ENCODE results near the gene ADAM12.

The ADAM12 gene

DNA sequence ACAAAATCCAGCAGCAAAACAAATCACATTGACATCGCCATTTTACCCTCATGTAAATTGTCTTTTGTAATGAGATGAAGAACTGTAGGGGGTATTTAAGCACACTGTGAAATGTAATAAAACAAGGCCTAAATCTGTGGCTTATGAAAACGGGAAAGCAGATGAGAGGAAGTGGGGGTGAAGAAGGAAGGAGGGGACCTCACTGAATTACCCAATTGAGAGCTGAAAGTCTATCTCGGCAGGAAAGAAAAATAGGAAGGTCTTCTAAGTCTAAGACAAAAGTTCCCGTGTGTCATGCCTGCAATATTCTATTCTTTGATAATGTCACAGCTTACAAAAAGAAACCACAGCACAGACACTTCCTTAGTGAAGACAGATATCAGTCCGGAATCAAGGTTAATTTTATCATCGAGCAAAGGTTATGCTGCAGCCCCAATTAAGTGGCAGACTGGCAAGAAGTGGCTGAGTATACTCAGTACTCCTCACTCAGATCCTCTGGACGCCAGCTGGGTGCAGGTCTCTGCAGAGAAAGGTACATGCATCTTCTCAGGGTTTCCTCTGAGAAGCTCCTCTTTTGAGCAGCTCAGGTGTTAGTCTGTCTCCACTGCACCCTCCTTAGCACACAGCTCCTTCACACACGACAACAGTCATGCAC is 252.2 kb downstream of the ADAM12 start:
- Histone ChIP-seq H3K79me2 (ENCODE audit: insufficient read depth, low read length) (no peaks in the 10 kb centered on the region), H3K4me2 (ENCODE audit: insufficient read depth, low read length) (no peak overlapping the region), H3K27ac (ENCODE audit: low read length) (no peak overlapping the region), H3K9ac (ENCODE audit: low read depth, low read length) (no peak overlapping the region), H4K20me1 (ENCODE audit: insufficient read depth, low read length) (no peaks in the 10 kb centered on the region), H3K4me1 (ENCODE audit: insufficient read depth, low read length) (peaks cover 4% of the 10 kb centered on the region; the same call in 1 of the 2 replicates), H3K27me3 (ENCODE audit: insufficient read depth, low read length, poor library complexity) (no peaks in the 10 kb centered on the region), H2AFZ (ENCODE audit: low read depth, low read length) (no peak overlapping the region; the same call in 1 of the 2 replicates), H3K9me3 (ENCODE audit: insufficient read depth, low read length, severe bottlenecking) (no peaks in the 10 kb centered on the region), H3K36me3 (ENCODE audit: insufficient read depth, low read length) (no peaks in the 10 kb centered on the region), H3K4me3 (ENCODE audit: low read depth in 1 of 2, low read length in 2 of 2) (no peak overlapping the region)
- ATAC-seq (ENCODE audit: insufficient read depth, low read depth) (no peak), DNase-seq (no peak)
- TF ChIP-seq, protein P1, sequence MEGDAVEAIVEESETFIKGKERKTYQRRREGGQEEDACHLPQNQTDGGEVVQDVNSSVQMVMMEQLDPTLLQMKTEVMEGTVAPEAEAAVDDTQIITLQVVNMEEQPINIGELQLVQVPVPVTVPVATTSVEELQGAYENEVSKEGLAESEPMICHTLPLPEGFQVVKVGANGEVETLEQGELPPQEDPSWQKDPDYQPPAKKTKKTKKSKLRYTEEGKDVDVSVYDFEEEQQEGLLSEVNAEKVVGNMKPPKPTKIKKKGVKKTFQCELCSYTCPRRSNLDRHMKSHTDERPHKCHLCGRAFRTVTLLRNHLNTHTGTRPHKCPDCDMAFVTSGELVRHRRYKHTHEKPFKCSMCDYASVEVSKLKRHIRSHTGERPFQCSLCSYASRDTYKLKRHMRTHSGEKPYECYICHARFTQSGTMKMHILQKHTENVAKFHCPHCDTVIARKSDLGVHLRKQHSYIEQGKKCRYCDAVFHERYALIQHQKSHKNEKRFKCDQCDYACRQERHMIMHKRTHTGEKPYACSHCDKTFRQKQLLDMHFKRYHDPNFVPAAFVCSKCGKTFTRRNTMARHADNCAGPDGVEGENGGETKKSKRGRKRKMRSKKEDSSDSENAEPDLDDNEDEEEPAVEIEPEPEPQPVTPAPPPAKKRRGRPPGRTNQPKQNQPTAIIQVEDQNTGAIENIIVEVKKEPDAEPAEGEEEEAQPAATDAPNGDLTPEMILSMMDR (IDR thresholded peaks at IDR 0.05; ENCODE audit: borderline replicate concordance, extremely low read depth, low read length, poor library complexity, severe bottlenecking) = no peak
- no peak for TF ChIP-seq EZH2 (IDR thresholded peaks at IDR 0.05; ENCODE audit: borderline replicate concordance, low read depth, low read length, severe bottlenecking)

DNA sequence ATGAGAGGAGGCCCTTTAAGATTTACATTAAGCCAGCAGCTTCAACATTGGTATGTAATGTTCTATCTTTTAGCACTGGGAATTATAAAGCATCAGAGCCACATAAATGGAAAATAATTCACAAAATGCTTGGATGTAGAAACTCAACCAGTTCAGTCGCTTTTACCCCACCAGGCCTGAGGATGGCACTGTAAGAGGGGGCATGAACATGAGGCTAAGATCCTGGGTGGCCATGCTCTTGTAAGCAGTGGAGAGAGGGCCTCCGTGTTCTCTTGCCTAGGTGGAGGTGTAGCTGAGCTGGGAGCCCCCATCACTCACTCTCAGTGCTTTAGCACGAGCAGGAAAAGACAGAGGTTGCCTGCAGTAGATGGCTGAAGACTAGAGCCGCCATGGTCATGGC is 253.1 kb downstream of the ADAM12 start:
- Histone ChIP-seq H3K9me3 (ENCODE audit: insufficient read depth, low read length, severe bottlenecking) (no peaks in the 10 kb centered on the region), H4K20me1 (ENCODE audit: insufficient read depth, low read length) (no peaks in the 10 kb centered on the region), H3K4me2 (ENCODE audit: insufficient read depth, low read length) (no peak overlapping the region), H3K4me3 (ENCODE audit: low read depth in 1 of 2, low read length in 2 of 2) (no peak overlapping the region), H3K27me3 (ENCODE audit: insufficient read depth, low read length, poor library complexity) (no peaks in the 10 kb centered on the region), H2AFZ (ENCODE audit: low read depth, low read length) (no peak overlapping the region), H3K4me1 (ENCODE audit: insufficient read depth, low read length) (peaks cover 4% of the 10 kb centered on the region; the same call in 1 of the 2 replicates), H3K79me2 (ENCODE audit: insufficient read depth, low read length) (no peaks in the 10 kb centered on the region), H3K9ac (ENCODE audit: low read depth, low read length) (no peak overlapping the region), H3K27ac (ENCODE audit: low read length) (no peak overlapping the region), H3K36me3 (ENCODE audit: insufficient read depth, low read length) (no peaks in the 10 kb centered on the region)
- TF ChIP-seq, protein P1 (IDR thresholded peaks at IDR 0.05; ENCODE audit: borderline replicate concordance, extremely low read depth, low read length, poor library complexity, severe bottlenecking) = no peak
- no peak for TF ChIP-seq EZH2 (IDR thresholded peaks at IDR 0.05; ENCODE audit: borderline replicate concordance, low read depth, low read length, severe bottlenecking)
- ATAC-seq (ENCODE audit: insufficient read depth, low read depth) (no peak), DNase-seq (no peak)

DNA sequence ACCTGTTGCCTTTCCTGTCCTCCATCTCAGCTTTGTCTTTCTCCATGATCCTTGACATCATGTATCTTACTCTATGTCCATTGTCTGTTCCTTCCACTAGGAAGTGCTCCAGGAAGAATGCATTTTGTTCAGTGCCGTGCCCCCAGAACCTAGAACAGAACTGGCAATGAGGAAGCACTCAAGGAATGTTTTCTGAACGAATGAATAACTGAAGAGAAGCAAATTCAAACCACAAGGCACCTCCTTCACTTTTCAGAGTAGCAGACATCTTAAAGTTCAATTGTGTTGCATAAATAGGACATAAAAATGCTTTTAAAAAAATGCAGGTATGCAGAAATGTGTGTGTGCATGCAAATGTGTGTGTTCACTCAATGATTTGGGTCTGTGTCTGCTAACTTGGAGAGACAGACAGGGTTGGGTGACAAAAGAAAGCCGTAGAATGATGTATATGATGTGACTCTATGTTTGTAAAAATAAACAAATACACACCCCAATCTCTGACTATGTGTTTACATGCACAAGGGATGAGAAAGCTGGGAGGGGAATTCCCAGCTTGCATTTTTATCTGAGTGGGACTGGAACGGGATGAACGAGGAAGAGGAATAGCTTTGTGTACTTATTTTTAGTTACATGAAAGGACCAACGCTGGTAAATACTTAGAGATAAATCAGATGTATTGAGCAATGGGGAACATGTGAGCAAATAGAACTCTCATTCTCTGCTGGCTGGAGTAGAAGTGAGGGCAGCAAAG is 254.2 kb downstream of the ADAM12 start:
- DNase-seq = no peak
- H2AFZ ChIP-seq (ENCODE audit: low read depth, low read length) = no peak overlapping the region

More for the DNA sequence above, 254.2 kb downstream of the ADAM12 start:
- no peak overlapping the region for H3K27ac ChIP-seq (ENCODE audit: low read length)
- H3K36me3 ChIP-seq (ENCODE audit: insufficient read depth, low read length) = no peaks in the 10 kb centered on the region
- H3K9ac ChIP-seq (ENCODE audit: low read depth, low read length) = no peak overlapping the region
- no peaks in the 10 kb centered on the region for H4K20me1 ChIP-seq (ENCODE audit: insufficient read depth, low read length)
- no peaks in the 10 kb centered on the region for H3K79me2 ChIP-seq (ENCODE audit: insufficient read depth, low read length)
- peaks cover 4% of the 10 kb centered on the region; the same call in 1 of the 2 replicates for H3K4me1 ChIP-seq (ENCODE audit: insufficient read depth, low read length)
- no peak overlapping the region for H3K4me3 ChIP-seq (ENCODE audit: low read depth in 1 of 2, low read length in 2 of 2)
- no peaks in the 10 kb centered on the region for H3K27me3 ChIP-seq (ENCODE audit: insufficient read depth, low read length, poor library complexity)
- no peaks in the 10 kb centered on the region for H3K9me3 ChIP-seq (ENCODE audit: insufficient read depth, low read length, severe bottlenecking)
- ATAC-seq (ENCODE audit: insufficient read depth, low read depth) = no peak
- TF ChIP-seq EZH2 (IDR thresholded peaks at IDR 0.05; ENCODE audit: borderline replicate concordance, low read depth, low read length, severe bottlenecking) = no peak
- TF ChIP-seq, protein P1 (IDR thresholded peaks at IDR 0.05; ENCODE audit: borderline replicate concordance, extremely low read depth, low read length, poor library complexity, severe bottlenecking) = no peak
- H3K4me2 ChIP-seq (ENCODE audit: insufficient read depth, low read length) = no peak overlapping the region
